Measurements from ENCODE around the gene CDC37.

The CDC37 gene

GRCh38 chr19:10352764-10353671 is 50.3 kb downstream of the CDC37 start:
- DNase-seq = no peak

GRCh38 chr19:10346509-10346908 is 56.8 kb downstream of the CDC37 start:
- no peak for DNase-seq

- DNase-seq = no peak
Observed at GRCh38 chr19:10344780-10345179, 58.6 kb downstream of the CDC37 start.

- DNase-seq = no peak
Observed at GRCh38 chr19:10343495-10343894, 59.8 kb downstream of the CDC37 start.

All from activated gamma-delta T cell (primary cell).